HG03139 (cell line): ENCODE results near the gene FASN.

Experiments used
- ATAC-seq: cut with Tn5 transposase; IDR thresholded peaks from one replicate; pipeline ENCODE4 v1.9.1; 2021; ENCODE audit not compliant: unreplicated experiment

FASN gene

DNA sequence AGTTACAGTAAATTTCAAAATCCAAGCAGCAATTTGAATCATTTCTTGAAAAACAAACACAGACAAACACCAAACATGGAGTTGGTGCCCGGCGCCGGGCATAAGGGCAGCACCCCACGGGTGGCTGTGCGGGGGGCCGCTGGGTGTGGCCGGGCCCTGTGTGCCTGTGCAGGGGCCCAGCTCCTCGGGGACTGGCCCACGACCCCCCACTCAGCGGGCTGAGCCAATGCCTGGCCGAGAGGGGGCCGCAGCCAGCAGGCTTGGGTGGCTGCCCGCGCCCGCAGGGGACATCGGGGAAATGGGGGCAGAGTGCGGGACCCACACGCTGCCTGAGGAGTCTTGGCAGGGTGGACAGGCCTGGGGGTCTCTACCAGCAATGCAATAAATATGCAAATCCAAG is 19.6 kb downstream of the FASN start:
- no peak for ATAC-seq

DNA sequence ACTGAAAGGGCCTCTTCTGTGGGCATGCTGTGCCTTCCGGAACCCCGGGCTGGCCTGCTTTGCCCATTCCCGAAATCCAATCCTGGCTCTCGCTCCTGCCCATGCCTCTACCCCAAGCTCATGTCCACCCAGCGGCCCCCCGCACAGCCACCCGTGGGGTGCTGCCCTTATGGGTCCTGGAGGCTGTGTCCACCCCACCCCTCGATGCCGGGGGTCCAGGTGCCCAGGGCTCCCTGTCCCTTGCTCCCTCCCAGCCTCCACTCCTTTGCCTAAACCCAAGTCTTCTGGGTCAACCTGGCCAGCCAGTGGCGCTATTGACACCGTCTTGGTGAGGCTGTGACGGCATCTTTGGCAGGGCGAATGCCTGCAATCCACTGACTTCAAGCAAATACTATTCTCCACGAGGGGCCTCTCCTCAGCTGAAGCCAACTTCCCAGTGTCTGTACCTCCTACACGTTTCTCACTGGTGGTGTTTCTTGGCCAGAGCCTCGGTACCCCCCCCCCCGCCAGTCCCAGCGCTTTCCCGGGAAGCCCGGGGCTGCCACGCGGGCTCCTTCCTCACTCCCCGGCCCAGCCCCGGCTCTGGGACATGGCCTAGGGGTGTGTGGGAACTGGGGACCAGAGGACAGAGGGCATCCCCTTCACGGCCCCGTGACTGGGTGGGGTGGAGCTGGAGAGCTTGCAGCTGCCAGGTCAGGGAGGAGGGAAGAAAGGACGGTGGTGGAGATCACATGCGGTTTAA is 20.2 kb downstream of the FASN start:
- ATAC-seq: no peak

DNA sequence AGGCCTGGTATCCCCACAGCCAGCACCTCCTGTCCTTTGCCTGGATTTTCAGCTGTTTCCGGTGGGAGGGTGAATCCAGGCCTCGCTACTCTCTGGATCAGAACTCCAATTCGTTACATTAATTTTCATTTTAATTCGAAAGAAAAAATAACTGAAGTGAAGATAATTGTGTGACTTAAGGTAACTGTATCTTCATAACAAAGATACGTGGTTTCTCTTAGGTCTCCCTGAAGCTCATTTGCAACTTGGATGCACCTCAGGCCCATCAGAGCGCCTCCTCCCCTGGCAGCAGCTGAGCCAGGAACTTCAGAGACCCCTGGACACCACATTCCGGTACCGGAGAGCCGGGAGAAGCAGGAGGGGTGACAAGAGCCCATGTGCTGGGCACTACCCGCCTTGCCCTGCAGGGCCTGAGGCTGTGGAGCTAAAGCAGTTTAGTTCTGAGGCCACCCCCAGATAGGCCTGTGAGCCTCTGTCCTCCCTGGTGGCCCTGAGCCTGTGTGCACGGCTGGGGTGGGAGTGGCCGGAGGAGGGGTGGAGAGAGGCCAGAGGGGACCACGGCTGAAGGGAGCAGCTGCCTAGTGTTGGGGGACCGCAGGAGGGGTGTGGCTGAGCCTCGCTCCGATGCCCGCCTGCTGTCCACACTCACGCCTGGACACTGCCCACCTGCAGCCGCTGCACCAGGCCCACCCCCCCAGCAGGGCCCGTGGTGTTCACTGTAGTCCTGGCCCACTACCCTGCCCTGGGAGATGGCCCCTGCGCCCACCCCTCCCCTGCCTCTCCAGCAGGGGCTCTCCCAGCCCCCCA is 21.0 kb downstream of the FASN start:
- no peak for ATAC-seq

DNA sequence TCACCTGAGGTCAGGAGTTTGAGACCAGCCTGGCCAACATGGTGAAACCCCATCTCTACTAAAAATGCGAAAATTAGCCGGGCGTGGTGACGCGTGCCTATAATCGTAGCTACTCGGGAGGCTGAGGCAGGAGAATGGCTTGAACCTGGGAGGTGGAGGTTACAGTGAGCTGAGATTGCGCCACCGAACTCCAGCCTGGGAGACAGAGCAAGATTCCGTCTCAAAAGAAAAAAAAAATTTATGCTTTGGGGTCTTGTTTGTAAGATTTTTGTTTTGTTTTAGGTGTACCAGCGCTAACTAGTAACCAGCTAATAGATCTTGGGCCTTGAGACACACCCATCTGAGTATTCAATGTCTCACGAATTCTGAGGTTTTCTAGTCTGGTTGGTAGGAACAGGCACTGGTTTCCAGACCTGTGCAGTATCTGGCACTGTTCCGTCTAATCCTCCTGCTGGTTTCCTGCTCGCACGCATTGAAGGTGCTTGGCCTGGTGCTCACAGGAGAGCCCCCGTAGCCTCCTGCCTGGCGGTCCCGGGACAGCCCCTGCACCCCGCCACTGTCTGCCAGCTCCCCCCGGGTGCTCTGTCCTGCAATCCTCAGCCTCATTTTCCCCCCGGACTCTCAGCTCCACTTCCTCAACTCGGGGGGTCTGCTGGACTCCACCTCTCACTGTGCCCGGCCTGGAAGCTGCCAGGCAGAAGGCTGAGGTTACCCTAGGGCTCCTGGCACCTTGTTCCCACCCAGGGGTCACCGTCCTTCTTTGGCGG is 21.8 kb downstream of the FASN start:
- ATAC-seq: no peak

DNA sequence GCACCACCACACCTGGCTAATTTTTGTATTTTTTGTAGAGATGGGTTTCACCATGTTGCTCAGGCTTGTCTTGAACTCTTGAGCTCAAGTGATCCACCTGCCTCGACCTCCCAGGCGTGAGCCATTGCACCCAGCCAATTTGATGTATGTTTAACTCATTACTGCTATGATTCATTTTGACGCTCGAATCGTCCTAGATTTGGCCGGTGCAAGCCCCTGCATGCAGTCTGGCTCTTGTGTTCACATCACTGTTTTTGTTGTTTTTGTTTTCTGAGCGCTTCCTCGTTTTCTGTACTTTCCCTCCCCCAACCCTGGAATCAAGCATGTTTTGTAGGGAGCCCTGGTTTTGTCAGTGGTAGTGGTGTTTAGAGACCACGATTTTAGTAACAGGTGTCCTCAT is 24.6 kb downstream of the FASN start:
- ATAC-seq: no peak

DNA sequence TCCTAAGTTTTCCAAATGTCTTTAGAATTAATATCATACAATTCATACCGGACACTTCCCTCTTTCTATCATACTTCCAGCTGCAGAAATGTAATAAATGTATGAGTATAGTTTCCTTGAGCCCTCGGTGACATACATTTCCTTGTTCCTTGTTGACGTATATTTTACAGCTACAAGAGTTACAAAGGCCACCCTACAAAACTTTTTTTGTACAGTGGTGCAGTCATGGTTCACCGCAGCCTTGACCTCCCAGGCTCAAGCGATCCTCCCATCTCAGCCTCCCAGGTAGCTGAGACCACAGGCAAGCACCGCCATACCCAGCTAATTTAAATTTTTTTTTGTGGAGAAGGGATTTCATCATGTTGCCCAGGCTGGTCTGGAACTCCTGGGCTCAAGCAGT is 25.2 kb downstream of the FASN start:
- ATAC-seq: no peak

DNA sequence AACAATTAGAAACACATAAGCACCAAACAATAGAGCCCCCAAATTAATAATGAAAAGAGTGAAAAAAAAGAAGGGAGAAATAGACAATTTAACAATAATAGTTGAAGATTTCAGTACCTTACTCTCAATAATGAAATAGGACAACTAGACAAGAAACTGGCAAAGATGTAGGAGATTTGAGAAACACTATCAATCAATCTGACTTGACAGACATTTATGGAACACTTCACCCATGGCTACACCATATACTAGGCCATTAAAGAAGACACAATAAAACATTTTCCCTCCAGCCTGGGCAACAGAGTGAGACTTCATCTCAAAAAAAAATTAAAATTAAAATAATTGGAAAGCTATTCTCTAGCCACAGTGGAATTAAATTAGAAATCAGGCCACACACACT is 27.4 kb downstream of the FASN start:
- no peak for ATAC-seq

DNA sequence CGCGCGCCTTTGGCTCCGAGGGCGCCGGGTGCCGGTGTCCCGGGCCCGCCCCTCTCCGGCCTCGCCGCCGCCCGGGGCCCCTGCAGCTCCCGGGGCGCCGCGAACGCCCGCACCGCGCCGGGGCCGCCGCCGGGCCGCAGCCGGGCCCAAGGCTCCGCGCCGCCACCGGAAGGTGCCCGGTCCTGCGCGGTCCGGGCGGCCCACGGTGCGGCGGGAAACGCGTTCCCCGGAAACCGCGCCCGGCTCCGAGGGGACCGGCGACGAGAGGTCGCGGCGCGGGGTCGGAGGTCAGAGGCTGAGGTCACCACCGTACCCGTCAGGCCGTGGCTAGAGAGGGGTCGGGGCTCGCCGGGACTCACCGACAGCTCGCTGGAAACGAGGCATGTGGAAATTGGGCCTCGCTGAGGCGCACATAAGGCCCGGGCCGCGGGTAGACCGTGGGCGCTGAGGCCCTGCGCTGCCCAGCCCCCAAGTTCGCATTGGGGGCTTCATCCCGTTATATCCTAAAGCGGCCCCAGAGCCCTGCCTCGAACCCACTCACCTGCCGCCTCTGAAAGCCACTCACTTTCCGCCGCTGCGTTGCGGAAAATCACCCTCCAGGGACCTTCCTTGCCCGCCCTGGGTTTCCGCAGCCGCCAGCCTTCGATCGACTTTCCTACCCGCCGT is 32.3 kb downstream of the FASN start, which contains the start of gene DUS1L:
DUS1L (minus strand) TSS at position 167 of the 666 bp plus-strand sequence. CDS start 745 bp downstream, outside the sequence.
- ATAC-seq: peak; percentile 44

DNA sequence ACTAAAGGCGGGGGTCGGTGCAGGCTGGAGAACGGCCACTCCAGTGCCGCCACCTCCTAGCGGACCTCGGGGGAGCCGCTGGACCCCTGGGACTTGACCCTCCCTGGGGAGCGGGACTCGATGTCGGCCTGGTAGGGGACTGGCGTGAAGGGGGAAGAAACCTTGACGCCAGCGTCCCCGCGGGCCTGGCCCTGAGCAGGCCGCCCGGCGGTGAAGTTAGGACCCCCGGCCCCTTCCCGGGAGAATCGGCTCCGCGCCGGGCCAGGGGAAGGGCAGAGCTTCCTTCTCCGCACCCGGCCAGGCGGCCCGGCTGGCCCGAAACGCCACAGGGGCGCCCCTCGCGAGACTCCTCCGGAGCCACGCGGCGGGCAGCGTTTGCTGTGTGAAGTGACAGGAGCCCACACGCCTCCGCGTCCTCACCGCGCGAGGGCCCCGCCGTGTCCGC is 32.8 kb downstream of the FASN start:
- ATAC-seq: peak; percentile 17

DNA sequence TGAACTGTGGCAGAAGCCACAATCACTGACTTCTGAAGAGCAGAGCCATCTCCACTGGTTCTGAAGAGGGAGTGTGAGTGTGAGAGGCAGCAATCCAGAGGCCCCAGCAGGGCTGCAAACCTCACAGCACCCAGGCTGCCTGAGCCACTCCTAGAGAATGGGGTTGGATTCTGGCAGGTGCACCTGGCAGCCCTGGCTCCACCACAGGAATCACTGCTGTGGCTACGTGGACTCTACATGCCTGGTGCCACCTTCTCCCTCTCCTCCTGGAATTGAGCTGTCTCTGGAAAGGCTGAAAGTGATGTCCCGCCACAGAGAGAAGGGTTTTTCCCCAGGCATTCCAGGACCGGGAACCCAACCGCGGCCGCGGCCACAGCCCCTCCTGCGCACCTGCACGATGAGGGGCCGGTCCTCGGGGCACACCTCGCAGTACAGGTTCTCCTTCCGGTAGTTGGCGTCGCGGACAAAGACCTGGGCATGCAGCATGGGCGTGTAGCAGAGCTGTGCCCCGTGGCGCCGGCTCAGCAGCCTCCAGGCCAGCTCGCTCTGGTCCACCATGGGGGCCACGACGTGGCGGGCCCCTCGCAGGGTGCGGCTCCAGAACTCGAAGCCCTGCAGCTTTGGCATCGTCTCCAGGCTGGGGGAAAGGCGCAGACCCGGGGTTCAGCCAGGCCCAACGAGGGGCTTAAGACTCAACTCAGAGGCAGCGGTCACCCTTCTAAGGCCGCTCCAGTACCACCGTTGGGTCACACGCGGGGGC is 33.4 kb downstream of the FASN start:
- ATAC-seq: no peak

DNA sequence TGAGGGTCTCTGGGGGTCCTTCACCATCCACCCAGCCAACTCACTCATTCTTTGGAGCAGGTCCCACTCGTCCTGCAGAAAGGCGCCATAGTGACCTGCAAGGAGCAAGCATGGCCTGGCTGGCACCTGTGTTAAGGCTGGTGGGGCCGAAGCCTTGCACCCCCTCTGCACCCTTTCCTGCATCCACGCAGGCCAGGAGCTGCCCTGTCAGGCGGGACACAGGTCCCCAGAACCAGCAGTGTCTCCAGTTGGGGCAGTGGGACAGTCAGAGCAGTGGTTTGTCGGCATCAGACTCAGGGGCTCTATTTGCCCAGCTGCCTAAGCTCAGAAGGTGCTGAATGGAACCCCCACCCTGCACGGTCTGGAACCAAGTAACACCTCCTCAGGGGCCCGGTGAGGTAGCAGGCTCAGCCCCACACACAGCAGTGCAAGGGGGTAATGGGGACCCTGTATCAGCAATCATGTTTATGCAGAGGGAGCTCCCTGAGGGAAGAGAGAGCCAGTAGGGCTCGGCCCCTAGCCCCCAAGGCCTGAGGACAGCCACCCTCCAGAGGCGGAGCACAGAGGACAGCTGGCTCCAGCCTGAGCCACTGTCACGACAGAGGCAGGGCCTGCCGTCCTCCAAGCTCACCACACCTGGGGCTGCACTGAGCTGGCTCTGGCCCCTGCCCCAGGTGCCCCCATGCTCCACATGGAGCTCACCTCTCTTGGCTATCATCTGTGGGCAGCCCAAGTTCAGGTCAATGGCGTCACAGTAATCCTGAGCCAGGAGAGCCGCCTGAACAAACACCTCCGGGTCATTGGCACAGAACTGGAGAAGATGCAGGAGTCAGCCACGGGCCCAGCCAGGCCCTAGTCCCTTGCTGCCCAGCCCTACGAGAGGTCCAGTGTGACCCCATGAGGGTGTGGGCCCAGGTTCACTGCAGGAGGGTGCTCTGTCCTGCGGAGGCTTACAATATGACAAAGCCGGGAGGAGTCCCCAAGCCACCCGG is 34.3 kb downstream of the FASN start:
- ATAC-seq: no peak

DNA sequence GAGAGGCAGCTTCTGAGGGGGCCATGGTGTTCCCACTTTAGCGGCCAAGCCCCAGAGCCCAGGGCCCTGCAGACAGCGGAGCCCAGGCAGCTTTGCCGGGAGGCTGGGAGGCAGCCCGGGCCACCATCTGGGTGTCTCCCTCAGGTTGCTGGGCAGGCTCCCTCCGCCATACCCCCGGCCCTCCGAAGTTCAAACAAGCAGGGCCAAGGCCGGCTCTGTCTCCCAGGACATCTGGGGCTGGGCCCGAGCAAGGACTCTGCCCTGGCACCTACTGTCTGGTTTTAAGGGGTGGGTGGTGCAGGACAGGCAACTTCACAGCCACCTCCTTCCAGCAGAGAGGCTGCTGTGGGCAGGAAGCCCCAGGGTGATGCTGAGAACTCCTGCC is 35.1 kb downstream of the FASN start:
- no peak for ATAC-seq

DNA sequence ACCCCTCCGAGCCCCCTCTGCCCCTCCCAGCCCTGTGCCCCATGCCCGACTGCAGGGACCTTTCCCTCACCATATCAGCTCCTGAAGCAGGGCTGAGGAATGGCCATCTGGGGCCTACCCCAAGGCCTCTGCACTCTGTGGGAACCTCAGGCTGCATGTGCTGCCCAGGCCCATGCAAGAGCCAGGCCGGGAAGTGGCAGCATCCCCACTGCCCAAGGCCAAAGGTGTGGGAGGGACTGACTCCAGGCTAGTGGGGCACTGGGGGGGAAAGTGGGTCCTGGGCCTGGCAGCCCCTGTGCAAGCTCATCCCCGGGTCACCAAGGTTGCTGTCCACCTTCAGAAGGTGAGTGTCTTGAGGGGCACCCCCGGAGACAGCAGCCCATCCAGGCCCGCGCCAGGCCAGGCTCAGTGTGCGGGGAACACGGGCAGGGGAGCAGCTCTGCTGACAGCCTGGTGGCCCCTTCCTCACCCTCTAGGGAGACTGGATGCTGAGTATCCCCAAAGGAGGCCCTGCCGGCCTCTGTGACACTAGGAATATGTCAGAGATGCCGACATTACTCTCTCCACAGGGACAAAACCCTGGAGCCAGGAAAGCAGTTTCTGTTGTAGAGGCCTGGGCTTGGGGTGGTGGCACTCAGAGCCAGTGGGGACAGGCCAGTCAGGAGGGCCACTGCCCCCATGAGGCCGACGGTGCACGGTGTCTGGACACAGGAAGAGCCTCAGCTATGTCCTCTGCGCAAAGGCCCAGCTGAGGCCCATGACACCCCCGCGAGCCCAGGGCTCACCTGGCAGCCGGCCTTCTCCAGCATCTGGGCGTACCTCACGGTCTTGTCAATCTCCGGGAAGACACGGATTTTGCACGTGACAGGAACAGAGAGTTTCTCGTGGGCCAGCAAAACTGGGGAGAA is 35.7 kb downstream of the FASN start:
- no peak for ATAC-seq

DNA sequence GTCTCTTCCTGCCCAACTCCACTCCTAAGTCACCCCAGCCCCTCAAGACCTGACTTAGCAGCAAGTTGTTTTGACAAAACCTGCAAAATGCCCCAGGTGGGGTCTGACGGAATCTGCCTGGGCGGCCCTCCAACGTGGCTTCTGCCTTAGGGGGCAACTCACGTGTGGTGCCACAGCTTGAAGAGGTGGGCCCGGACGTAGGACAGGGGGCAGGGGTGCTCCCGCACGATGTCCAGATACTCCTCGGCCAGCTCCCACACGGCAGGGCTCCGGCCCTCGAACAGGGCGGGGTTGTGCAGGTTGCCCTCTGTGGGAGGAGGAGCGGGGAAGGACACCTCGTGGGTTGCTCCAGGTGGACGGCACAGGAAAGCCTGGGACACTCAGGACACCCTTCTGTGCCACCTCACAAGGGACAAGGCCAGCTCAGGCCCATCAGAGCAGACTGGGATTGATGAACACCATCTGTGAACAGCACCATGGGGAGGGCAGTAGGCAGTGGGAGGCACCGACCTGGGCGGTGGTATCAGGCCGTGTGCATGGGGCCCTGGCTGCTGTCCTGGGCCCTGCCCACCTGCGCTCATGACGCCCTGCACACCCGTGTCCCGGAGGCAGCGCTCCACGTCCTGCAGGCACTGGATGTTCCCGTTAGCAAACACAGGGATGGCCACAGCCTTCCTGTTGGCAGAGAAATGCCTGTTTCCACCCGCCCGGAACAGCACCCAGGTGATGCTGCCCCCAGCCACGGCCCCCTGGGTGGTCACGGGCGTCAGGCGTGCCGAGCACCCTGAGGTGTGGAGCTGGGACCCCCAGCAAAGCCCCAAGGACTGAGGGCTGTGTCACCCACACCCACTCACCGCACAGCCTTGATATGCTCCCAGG is 36.8 kb downstream of the FASN start:
- no peak for ATAC-seq

DNA sequence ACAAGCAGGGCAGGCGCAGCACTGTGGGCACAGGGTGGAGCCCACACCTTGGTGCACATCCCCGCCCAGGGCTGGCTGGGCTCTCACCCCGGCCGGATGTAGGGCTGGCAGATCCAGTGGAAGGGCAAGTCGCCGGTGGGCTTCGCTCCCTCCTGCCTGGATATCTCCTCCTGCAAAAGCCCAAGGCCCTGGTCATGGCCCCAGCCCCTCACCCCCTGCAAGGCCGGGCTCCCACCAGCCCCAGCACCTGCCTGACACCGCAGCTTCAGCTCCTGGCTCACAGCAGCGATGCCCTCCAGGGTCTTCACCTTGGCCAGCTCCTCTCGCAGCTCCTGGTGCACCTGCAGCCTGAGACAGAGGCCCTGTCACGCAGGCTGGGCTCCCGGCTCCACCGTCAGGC is 37.4 kb downstream of the FASN start:
- ATAC-seq: no peak

DNA sequence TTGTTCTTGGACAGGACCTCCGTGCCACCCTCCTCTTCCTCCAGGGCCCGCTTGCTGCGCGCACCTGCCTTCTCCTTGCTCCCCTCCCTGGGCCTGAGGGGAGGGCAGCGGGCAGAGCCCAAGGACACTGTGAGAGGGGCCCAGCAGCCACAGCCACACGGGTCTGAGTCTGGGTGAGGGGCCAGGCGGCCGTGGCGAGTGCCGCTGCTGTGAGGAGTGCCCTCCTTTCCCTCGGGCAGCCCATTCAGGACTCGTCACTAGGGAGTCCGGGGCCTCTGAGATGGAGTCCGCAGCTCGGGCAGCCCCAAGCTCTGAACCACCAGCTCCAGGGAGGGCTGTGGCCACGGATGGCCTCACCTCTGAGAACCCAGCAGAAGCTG is 38.0 kb downstream of the FASN start:
- ATAC-seq: no peak
